GM18867 (cell line): ENCODE measurements around the gene P4HB.
A peak's percentile ranks its signal among the peaks of the same experiment; 100 is the strongest.

Experiments
- ATAC-seq: cut with Tn5 transposase; IDR thresholded peaks from one replicate; pipeline ENCODE4 v1.9.1; 2021; ENCODE audit warnings: mild to moderate bottlenecking, moderate library complexity; ENCODE audit not compliant: unreplicated experiment

P4HB gene

GRCh38 chr17:81859906-81860755 lies at the start of gene P4HB:
Gene P4HB, minus strand, starts transcription at chr17:81860535. Its CDS starts 64 bp downstream, at chr17:81860471.
- peak; percentile 72 for ATAC-seq

- no peak for ATAC-seq
These were observed 48.9 kb upstream of the P4HB start for GRCh38 chr17:81909231-81909630.

- ATAC-seq = no peak
These were observed 48.5 kb upstream of the P4HB start for GRCh38 chr17:81908793-81909192.

- no peak for ATAC-seq
These were observed 47.1 kb upstream of the P4HB start for GRCh38 chr17:81907219-81908145.

- no peak for ATAC-seq
These were observed 46.3 kb upstream of the P4HB start for GRCh38 chr17:81906476-81907218.

GRCh38 chr17:81905993-81906392 lies 45.7 kb upstream of the P4HB start:
- ATAC-seq = no peak

GRCh38 chr17:81905424-81905875 lies 45.1 kb upstream of the P4HB start:
- no peak for ATAC-seq

GRCh38 chr17:81904600-81905423 lies 44.5 kb upstream of the P4HB start:
- ATAC-seq = no peak

GRCh38 chr17:81903896-81904599 lies 43.7 kb upstream of the P4HB start:
- no peak for ATAC-seq

- ATAC-seq = no peak
These were observed 43.1 kb upstream of the P4HB start for GRCh38 chr17:81903415-81903831.

- ATAC-seq = no peak
These were observed 42.5 kb upstream of the P4HB start for GRCh38 chr17:81902653-81903414.

- ATAC-seq = no peak
These were observed 41.8 kb upstream of the P4HB start, which contains the start of gene NPB for GRCh38 chr17:81902023-81902652. Gene NPB, plus strand, starts transcription at chr17:81902238. Its CDS starts 40 bp downstream, at chr17:81902278.

- ATAC-seq = no peak
These were observed 41.1 kb upstream of the P4HB start for GRCh38 chr17:81901167-81902022.

GRCh38 chr17:81900181-81900820 lies 40.0 kb upstream of the P4HB start:
- ATAC-seq = no peak

- ATAC-seq = no peak
These were observed 39.3 kb upstream of the P4HB start for GRCh38 chr17:81899514-81900166.

- no peak for ATAC-seq
These were observed 38.5 kb upstream of the P4HB start for GRCh38 chr17:81898885-81899284.
